ENCODE data around the gene PRRG3. TPM values are rescaled to one million over a fixed set of nuclear protein-coding genes. Genes with fewer than 3 reads are reported as not detected.
A peak's percentile ranks its signal among the peaks of the same experiment; 100 is the strongest.

PRRG3 gene
- total RNA-seq, 1 donor from 2014 or later: 2.0 TPM

DNA sequence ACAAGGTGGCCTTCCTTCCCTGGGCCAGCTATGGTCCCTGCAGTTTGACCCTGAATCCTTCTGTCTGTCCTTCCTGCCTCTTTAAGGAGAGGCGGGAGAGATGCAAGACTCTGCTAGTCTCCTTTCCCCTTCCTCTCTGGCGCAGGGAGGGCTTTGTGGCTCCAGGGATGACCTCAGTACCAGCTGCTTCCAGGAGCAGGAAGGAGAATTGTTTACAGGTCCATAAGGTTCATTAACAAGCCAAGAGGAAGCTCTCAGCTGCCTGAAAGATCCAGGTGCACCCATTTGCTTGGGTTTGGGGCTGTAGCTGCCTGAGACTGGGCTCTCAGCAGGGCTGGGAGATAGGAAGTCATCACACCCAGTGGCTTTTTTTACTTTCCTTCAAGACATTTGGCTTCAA, 16.5 kb downstream of the PRRG3 start:
- H3K27me3 Mint-ChIP-seq (ENCODE audit: unreplicated experiment): no peaks in the 10 kb centered on the region
- H3K4me3 Mint-ChIP-seq (ENCODE audit: unreplicated experiment): no peak overlapping the region
- DNase-seq: no peak
- H3K36me3 Mint-ChIP-seq (ENCODE audit: unreplicated experiment): no peaks in the 10 kb centered on the region
- no peaks in the 10 kb centered on the region for H3K9me3 Mint-ChIP-seq (ENCODE audit: unreplicated experiment)
- no peak overlapping the region for H3K27ac Mint-ChIP-seq (ENCODE audit: unreplicated experiment)
- TF ChIP-seq, protein P1, sequence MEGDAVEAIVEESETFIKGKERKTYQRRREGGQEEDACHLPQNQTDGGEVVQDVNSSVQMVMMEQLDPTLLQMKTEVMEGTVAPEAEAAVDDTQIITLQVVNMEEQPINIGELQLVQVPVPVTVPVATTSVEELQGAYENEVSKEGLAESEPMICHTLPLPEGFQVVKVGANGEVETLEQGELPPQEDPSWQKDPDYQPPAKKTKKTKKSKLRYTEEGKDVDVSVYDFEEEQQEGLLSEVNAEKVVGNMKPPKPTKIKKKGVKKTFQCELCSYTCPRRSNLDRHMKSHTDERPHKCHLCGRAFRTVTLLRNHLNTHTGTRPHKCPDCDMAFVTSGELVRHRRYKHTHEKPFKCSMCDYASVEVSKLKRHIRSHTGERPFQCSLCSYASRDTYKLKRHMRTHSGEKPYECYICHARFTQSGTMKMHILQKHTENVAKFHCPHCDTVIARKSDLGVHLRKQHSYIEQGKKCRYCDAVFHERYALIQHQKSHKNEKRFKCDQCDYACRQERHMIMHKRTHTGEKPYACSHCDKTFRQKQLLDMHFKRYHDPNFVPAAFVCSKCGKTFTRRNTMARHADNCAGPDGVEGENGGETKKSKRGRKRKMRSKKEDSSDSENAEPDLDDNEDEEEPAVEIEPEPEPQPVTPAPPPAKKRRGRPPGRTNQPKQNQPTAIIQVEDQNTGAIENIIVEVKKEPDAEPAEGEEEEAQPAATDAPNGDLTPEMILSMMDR (IDR thresholded peaks at IDR 0.05; ENCODE audit: partially characterized antibody, unreplicated experiment): no peak
- H3K4me1 Mint-ChIP-seq (ENCODE audit: low read depth, unreplicated experiment): peaks cover 2% of the 10 kb centered on the region

DNA sequence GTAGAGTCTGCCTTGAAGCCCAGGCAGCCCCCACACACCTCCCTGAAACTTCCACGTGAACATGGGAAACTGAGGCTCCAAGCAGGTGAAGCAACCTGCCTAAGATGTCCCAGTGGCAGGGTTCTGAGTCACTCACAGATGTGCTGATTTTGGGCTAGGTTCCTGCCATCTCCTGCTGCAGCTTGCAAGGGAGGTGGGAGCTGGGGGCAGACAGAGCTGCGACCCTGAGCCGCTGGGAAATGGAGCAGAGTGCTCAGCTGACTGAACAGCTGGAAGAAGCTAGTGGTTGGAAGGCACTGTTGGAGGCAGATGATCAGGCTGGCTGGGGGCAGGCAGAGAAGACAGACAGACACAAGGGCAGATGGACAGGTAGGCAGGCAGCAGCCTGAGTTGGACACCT, 17.0 kb downstream of the PRRG3 start:
- Mint-ChIP-seq H3K9me3 (ENCODE audit: unreplicated experiment) (no peaks in the 10 kb centered on the region), H3K27me3 (ENCODE audit: unreplicated experiment) (no peaks in the 10 kb centered on the region), H3K4me3 (ENCODE audit: unreplicated experiment) (no peak overlapping the region), H3K4me1 (ENCODE audit: low read depth, unreplicated experiment) (peaks cover 2% of the 10 kb centered on the region), H3K36me3 (ENCODE audit: unreplicated experiment) (no peaks in the 10 kb centered on the region), H3K27ac (ENCODE audit: unreplicated experiment) (no peak overlapping the region)
- TF ChIP-seq, protein P1 (IDR thresholded peaks at IDR 0.05; ENCODE audit: partially characterized antibody, unreplicated experiment): no peak
- no peak for DNase-seq

DNA sequence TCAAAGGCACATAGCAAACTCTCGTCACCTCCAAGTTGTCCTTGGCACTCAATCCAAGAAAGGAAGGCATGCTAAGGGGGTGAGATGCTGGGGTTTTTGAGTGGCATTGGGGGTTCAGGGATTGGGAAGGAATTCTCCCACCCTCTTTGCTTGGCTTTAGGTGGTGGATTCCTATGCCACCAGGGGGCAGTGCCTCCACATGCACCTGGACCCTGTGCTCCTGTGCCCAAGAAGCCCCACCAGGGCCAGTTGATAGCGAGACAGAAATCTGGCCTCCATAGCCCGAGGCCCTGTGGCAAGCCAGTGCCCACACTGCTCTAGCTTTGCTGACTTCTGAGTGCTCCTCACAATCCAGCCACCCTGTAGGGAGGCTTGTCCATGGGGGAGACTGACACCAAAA, 18.6 kb downstream of the PRRG3 start:
- H3K4me1 Mint-ChIP-seq (ENCODE audit: low read depth, unreplicated experiment): peaks cover 2% of the 10 kb centered on the region
- no peaks in the 10 kb centered on the region for H3K36me3 Mint-ChIP-seq (ENCODE audit: unreplicated experiment)
- H3K27ac Mint-ChIP-seq (ENCODE audit: unreplicated experiment): no peak overlapping the region
- H3K27me3 Mint-ChIP-seq (ENCODE audit: unreplicated experiment): no peaks in the 10 kb centered on the region
- DNase-seq: peak; percentile 36
- H3K9me3 Mint-ChIP-seq (ENCODE audit: unreplicated experiment): no peaks in the 10 kb centered on the region
- H3K4me3 Mint-ChIP-seq (ENCODE audit: unreplicated experiment): no peak overlapping the region
- TF ChIP-seq, protein P1 (IDR thresholded peaks at IDR 0.05; ENCODE audit: partially characterized antibody, unreplicated experiment): peak; percentile 36

DNA sequence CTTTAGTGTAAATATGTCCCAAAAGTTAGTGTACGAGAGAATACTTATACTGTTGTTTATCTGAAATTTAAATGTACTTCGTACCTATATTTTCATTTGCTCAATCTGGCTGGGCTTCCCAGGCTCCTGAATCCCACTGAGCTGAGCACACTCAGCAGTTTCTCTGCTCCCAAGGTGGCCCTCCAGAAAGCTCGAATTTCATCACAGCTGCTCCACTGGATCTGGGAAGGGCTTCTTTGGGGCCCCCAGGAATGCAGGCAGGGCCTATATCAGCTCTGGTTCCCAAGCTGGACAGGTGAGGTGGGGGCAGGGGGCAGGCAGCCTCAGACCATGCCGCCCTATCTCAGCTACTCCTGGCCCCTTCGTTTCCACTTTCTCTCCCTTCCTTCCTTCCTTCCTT, 19.1 kb downstream of the PRRG3 start:
- Mint-ChIP-seq H3K27me3 (ENCODE audit: unreplicated experiment) (no peaks in the 10 kb centered on the region), H3K36me3 (ENCODE audit: unreplicated experiment) (no peaks in the 10 kb centered on the region), H3K4me3 (ENCODE audit: unreplicated experiment) (no peak overlapping the region), H3K27ac (ENCODE audit: unreplicated experiment) (no peak overlapping the region), H3K4me1 (ENCODE audit: low read depth, unreplicated experiment) (peaks cover 2% of the 10 kb centered on the region), H3K9me3 (ENCODE audit: unreplicated experiment) (no peaks in the 10 kb centered on the region)
- TF ChIP-seq, protein P1 (IDR thresholded peaks at IDR 0.05; ENCODE audit: partially characterized antibody, unreplicated experiment): no peak
- DNase-seq: no peak

DNA sequence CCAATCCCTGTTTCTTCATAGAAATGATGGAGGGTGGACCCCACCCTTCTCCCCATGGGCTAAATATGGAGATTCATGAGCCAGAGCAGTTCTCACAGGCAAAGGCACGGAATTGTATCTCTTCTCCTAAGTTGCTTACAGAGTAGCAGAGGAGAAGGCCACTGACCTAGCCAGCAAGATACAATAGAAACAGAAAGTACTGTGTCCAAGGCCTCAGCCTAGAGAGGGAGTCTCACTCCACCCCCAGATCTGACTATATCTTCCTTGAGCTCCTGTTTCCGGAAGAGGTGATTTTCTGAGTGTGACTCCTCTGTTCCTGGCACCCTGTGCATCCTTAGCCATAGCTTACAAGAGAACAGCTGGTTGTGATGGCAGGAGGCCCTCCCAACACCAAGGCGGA, 20.5 kb downstream of the PRRG3 start, which contains the start of gene FATE1:
TSS of gene FATE1 (plus strand) at position 284 of the 400 bp plus-strand sequence. CDS start at position 369, 85 bp downstream.
- H3K27me3 Mint-ChIP-seq (ENCODE audit: unreplicated experiment): no peaks in the 10 kb centered on the region
- H3K27ac Mint-ChIP-seq (ENCODE audit: unreplicated experiment): no peak within 1 kb of the TSS
- no peak for DNase-seq
- no peak within 1 kb of the TSS for H3K4me3 Mint-ChIP-seq (ENCODE audit: unreplicated experiment)
- TF ChIP-seq, protein P1 (IDR thresholded peaks at IDR 0.05; ENCODE audit: partially characterized antibody, unreplicated experiment): no peak
- H3K9me3 Mint-ChIP-seq (ENCODE audit: unreplicated experiment): no peaks in the 10 kb centered on the region
- peaks cover 2% of the 10 kb centered on the region for H3K4me1 Mint-ChIP-seq (ENCODE audit: low read depth, unreplicated experiment)
- H3K36me3 Mint-ChIP-seq (ENCODE audit: unreplicated experiment): no peaks in the 10 kb centered on the region
